Smooth muscle cell (in vitro differentiated cells): ENCODE data around the gene EIF4G3. TPM values are rescaled to one million over a fixed set of nuclear protein-coding genes. Genes with fewer than 3 reads are reported as not detected.

Experiments
- DNase-seq: peaks from one replicate; lab custom pipeline; 2025; ENCODE audit not compliant: unreplicated experiment; lab: John Stamatoyannopoulos, UW
- H2AFZ ChIP-seq: fragments of 200-600 bp; sonication (generic); 2 replicates; pipeline ENCODE4 v1.6.0; 2016; ENCODE audit warnings: antibody characterized with exemption, low read depth, mild to moderate bottlenecking
- H3F3A ChIP-seq: fragments of 200-600 bp; sonication (generic); 2 replicates; pipeline ENCODE4 v1.6.0; 2017; ENCODE audit warnings: antibody characterized with exemption, low read depth
- H3K27ac ChIP-seq: fragments of 200-600 bp; sonication (generic); 2 replicates; pipeline ENCODE4 v1.5.1; 2016; ENCODE audit warnings: low read depth, mild to moderate bottlenecking
- H3K27me3 ChIP-seq: fragments of 200-600 bp; sonication (generic); 2 replicates; pipeline ENCODE4 v1.6.1; 2016; ENCODE audit warnings: low read depth, mild to moderate bottlenecking
- H3K36me3 ChIP-seq: fragments of 200-600 bp; sonication (generic); 2 replicates; pipeline ENCODE4 v1.5.1; 2016; ENCODE audit warnings: low read depth
- H3K4me1 ChIP-seq: fragments of 200-600 bp; sonication (generic); 2 replicates; pipeline ENCODE4 v1.5.1; 2016; ENCODE audit warnings: low read depth
- H3K4me2 ChIP-seq: fragments of 200-600 bp; sonication (generic); 2 replicates; pipeline ENCODE4 v1.6.0; 2016; ENCODE audit warnings: mild to moderate bottlenecking
- H3K4me3 ChIP-seq: fragments of 200-600 bp; sonication (generic); 2 replicates; pipeline ENCODE4 v1.5.1; 2016; ENCODE audit warnings: mild to moderate bottlenecking
- H3K79me2 ChIP-seq: fragments of 200-600 bp; sonication (generic); 2 replicates; pipeline ENCODE4 v1.6.0; 2016; ENCODE audit warnings: low read depth, mild to moderate bottlenecking
- H3K9ac ChIP-seq: fragments of 200-600 bp; sonication (generic); 2 replicates; pipeline ENCODE4 v1.6.0; 2016; ENCODE audit warnings: low read depth
- H3K9me3 ChIP-seq: fragments of 200-600 bp; sonication (generic); replicated peaks from 2 replicates; pipeline ENCODE4 v1.5.1; 2016; ENCODE audit warnings: low read depth
- H4K20me1 ChIP-seq: fragments of 200-600 bp; sonication (generic); 2 replicates; pipeline ENCODE4 v1.6.0; 2016; ENCODE audit warnings: low read depth
- whole genome bisulfite sequencing: methylation state at CpG from one replicate; pipeline ENCODE4 v1.1.7; 2016; ENCODE audit warnings: low lambda C conversion rate; 5-methylcytosine and 5-hydroxymethylcytosine counted together
- polyA plus RNA-seq: library from polyadenylated mRNA; unstranded; fragments of >200 nt; fragmentation: Nextera tagmentation; extraction: Ambion mirVana; gene quantifications from 2 replicates; pipeline ENCODE4 v1.2.1, GENCODE V29; 2016
- total RNA-seq: library from RNA; depleted of rRNA; stranded (reverse); fragments of >200 nt; gene quantifications from 2 replicates; pipeline ENCODE4 v1.2.3, GENCODE V29; 2014
- TF ChIP-seq, protein P1 (sequence below): fragments of 200-600 bp; sonication (generic); IDR thresholded peaks from 2 replicates; pipeline ENCODE4 v1.5.1; 2017; ENCODE audit warnings: borderline replicate concordance, mild to moderate bottlenecking, antibody characterized with exemption; ENCODE audit not compliant: insufficient read depth, poor library complexity, severe bottlenecking

EIF4G3 gene
- total and polyA plus RNA-seq, 2 experiments from 2014 or later, result 31.5 to 49.5 TPM

DNA sequence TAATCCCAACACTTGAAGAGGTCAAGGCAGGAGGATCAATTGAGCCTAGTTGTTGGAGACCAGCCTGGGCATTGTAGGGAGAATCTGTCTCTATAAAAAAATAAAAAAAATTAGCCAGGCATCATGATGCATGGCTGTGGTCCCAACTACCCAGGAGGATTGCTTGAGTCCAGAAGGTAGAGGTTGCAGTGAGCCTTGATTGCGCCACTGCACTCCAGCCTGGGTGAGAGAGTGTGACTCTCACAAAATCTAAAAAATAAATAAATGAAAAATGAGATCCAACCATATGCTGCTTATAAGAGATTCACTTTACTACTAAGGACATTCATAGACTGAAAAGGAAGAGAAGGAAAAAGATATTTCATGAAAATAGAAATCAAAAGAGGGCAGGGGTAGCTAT, 342.5 kb downstream of the EIF4G3 start:
- peaks cover 4% of the 10 kb centered on the region for H4K20me1 ChIP-seq
- no peak overlapping the region for H3K27ac ChIP-seq
- H3K79me2 ChIP-seq, result no peaks in the 10 kb centered on the region
- H3K4me1 ChIP-seq, result no peaks in the 10 kb centered on the region
- WGBS, result 94% methylated on average over 1 of the region's 1 CpG
- H2AFZ ChIP-seq, result no peak overlapping the region
- DNase-seq, result no peak
- TF ChIP-seq, protein P1, sequence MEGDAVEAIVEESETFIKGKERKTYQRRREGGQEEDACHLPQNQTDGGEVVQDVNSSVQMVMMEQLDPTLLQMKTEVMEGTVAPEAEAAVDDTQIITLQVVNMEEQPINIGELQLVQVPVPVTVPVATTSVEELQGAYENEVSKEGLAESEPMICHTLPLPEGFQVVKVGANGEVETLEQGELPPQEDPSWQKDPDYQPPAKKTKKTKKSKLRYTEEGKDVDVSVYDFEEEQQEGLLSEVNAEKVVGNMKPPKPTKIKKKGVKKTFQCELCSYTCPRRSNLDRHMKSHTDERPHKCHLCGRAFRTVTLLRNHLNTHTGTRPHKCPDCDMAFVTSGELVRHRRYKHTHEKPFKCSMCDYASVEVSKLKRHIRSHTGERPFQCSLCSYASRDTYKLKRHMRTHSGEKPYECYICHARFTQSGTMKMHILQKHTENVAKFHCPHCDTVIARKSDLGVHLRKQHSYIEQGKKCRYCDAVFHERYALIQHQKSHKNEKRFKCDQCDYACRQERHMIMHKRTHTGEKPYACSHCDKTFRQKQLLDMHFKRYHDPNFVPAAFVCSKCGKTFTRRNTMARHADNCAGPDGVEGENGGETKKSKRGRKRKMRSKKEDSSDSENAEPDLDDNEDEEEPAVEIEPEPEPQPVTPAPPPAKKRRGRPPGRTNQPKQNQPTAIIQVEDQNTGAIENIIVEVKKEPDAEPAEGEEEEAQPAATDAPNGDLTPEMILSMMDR, result no peak
- H3K4me3 ChIP-seq, result no peak overlapping the region
- H3F3A ChIP-seq, result no peaks in the 10 kb centered on the region
- H3K9ac ChIP-seq, result no peak overlapping the region
- H3K36me3 ChIP-seq, result no peaks in the 10 kb centered on the region
- H3K9me3 ChIP-seq, result no peaks in the 10 kb centered on the region
- H3K4me2 ChIP-seq, result no peak overlapping the region
- no peaks in the 10 kb centered on the region for H3K27me3 ChIP-seq

- 89% methylated on average over 2 of the region's 2 CpGs for WGBS
- no peak overlapping the region for H2AFZ ChIP-seq
- H3K79me2 ChIP-seq, result no peaks in the 10 kb centered on the region
- H3F3A ChIP-seq, result no peaks in the 10 kb centered on the region
- peaks cover 4% of the 10 kb centered on the region for H4K20me1 ChIP-seq
- no peaks in the 10 kb centered on the region for H3K27me3 ChIP-seq
- no peaks in the 10 kb centered on the region for H3K4me1 ChIP-seq
- H3K9ac ChIP-seq, result no peak overlapping the region
- H3K4me2 ChIP-seq, result no peak overlapping the region
- H3K9me3 ChIP-seq, result no peaks in the 10 kb centered on the region
- TF ChIP-seq, protein P1, result no peak
- DNase-seq, result no peak
- no peak overlapping the region for H3K27ac ChIP-seq
- H3K36me3 ChIP-seq, result peaks cover 8% of the 10 kb centered on the region
- no peak overlapping the region for H3K4me3 ChIP-seq
Observed at GRCh38 chr1:20830378-20830777, 346.3 kb downstream of the EIF4G3 start.

DNA sequence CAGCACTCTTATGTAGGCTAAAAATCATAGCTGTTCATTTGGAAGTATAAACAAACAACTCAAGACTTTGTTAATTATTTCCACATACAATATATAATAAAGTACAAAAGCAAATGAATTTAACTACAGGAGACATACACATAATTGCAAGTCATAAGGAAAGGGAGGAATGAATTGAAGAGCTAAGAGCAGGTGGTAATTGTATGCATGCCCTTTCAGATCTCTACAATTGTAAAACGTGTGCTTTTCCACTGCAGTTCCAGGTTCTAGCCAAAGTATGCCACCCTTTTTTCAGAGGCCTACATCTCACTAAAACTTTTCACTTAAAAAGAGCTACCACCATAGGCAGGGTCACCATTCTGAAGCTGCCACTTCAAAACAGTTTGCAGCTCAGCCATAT, 346.8 kb downstream of the EIF4G3 start:
- no peak for DNase-seq
- WGBS, result 91% methylated on average over 1 of the region's 1 CpG
- peaks cover 12% of the 10 kb centered on the region for H3K36me3 ChIP-seq
- no peak overlapping the region for H3K27ac ChIP-seq
- no peaks in the 10 kb centered on the region for H3F3A ChIP-seq
- peaks cover 4% of the 10 kb centered on the region for H4K20me1 ChIP-seq
- no peaks in the 10 kb centered on the region for H3K79me2 ChIP-seq
- TF ChIP-seq, protein P1, result no peak
- H3K4me3 ChIP-seq, result no peak overlapping the region
- no peaks in the 10 kb centered on the region for H3K4me1 ChIP-seq
- no peaks in the 10 kb centered on the region for H3K9me3 ChIP-seq
- no peaks in the 10 kb centered on the region for H3K27me3 ChIP-seq
- H3K4me2 ChIP-seq, result no peak overlapping the region
- H2AFZ ChIP-seq, result no peak overlapping the region
- no peak overlapping the region for H3K9ac ChIP-seq

GRCh38 chr1:20829531-20829930, 347.2 kb downstream of the EIF4G3 start:
- Histone ChIP-seq H3K9ac (no peak overlapping the region), H3K79me2 (no peaks in the 10 kb centered on the region), H3K27ac (no peak overlapping the region), H3K4me3 (no peak overlapping the region), H2AFZ (no peak overlapping the region), H3K9me3 (no peaks in the 10 kb centered on the region), H3K4me2 (no peak overlapping the region), H3K27me3 (no peaks in the 10 kb centered on the region), H3K36me3 (peaks cover 16% of the 10 kb centered on the region), H3K4me1 (no peaks in the 10 kb centered on the region), H4K20me1 (peaks cover 4% of the 10 kb centered on the region), H3F3A (no peaks in the 10 kb centered on the region)
- WGBS, result 91% methylated on average over 1 of the region's 1 CpG
- no peak for DNase-seq
- TF ChIP-seq, protein P1, result no peak
